Occipital lobe (tissue), 2 donors: ENCODE results near the gene PTPRN2. TPM values are rescaled to one million over a fixed set of nuclear protein-coding genes. Genes with fewer than 3 reads are reported as not detected.

Experiments
- DNase-seq: peaks from one replicate; lab custom pipeline; 2025; lab: John Stamatoyannopoulos, UW
- total RNA-seq: library from RNA; depleted of rRNA; stranded (reverse); fragments of >200 nt; gene quantifications from one replicate; pipeline ENCODE4 v1.2.3, GENCODE V29; 2014

Gene PTPRN2
- total RNA-seq, 1 donor from 2014 or later, result 62.2 TPM

DNA sequence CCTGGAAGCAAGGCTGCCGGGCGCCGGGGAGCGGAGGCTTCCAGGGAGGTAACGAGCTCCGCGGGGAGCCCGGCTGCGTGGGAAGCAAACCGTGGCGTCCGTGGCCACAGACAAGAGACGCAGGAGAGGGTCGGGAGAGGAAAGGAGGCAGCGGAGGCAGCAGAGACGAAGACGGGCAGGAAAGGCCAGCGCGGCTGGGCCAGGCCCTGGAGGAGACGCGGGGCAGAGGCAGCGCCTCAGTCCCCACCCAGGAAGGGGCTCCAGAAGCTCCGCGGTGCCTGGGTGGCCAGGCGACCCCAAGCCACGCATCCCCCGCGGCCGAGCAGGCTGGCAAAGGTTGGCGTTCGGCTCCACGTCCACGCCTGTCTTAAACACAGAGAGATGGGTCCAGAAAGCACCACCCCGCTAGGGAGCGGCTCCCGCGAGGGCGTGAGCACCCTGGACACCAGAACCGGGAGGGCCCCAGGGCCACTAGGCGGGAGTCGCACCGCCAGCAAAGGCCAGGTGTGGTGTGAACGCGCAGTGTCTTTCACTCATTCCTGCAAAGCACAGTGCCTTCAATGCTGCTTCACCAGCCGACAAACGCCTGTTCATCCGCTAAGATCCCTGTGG is 97.3 kb downstream of the PTPRN2 start:
- no peak for DNase-seq

- no peak for DNase-seq
These were observed 98.0 kb downstream of the PTPRN2 start for GRCh38 chr7:158489462-158490155.

- DNase-seq, result no peak
These were observed 99.2 kb downstream of the PTPRN2 start for GRCh38 chr7:158488181-158488971.

DNA sequence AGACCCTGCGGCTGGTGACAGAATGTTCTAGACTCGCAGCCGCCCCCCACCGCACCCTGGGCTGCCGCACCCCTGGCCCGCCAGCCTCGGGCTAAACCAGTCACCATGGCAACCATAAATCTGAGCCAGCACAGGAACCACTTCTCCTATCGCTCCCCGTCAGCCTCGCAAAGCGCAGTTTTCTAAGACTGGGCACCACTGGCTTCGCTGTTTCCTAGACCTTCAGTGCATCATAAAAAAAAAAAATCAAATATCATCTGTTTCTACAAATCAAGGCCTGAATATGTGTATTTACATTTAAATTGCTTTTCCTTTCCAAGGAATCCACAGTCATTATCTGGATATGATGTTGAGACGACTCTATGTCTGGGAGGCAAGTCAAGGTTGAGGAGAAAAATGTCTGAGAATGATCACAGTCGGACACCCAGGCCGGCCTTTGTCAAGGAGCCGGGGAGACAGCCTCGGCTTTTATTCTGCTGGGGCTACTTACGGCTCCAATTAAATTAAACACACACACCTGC is 99.9 kb downstream of the PTPRN2 start:
- DNase-seq, result no peak

DNA sequence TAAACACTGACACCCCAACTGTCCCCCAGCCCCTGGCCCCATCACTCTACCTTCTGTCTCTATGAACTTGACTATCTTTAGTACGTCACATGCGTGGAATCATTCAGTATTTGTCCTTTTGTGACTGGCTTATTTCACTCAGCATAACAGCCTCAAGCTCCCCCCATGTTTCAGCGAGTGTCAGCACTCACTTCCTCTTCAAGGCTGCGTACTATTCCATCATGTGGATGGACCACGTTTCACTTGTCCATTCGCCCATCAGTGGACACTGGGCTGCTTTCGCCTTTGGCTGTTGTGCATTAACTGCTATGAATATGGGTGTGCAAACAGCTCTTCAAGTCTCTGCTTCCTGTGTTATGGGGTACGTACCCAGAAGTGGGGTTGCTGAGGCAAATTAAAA is 100.7 kb downstream of the PTPRN2 start:
- DNase-seq, result no peak

DNA sequence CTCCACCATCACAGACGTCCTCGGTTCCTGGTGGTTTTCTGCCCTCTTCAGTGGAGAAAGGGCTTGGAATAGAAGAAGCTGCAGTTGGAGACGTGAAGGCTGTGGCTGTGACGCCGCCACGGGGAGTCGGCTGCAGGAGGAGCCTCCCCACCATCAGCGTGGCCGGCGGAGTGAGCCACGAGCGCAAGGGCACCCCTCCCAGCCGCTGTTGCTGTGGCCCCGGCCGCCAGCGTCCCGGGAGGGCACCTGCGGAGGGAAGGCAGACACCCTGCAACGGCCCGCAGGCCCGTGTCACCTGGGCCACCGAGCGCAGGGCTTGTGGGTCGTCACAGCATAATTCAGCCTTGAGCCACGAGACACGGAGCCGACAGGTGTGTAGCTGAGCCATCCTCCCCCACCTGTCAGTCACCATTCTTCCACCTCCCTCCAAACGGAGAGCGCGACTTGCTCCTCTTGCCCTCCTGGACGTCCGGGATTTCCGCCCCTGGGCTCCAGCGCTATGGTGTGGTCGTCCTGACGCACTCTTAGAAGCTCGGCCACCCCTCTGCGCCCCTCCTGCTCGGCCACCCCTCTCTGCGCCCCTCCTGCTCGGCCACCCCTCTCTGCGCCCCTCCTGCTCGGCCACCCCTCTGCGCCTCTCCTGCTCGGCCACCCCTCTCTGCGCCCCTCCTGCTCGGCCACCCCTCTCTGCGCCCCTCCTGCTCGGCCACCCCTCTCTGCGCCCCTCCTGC is 102.7 kb downstream of the PTPRN2 start:
- DNase-seq, result no peak

- no peak for DNase-seq
These were observed 105.1 kb downstream of the PTPRN2 start for GRCh38 chr7:158482480-158482879.

DNA sequence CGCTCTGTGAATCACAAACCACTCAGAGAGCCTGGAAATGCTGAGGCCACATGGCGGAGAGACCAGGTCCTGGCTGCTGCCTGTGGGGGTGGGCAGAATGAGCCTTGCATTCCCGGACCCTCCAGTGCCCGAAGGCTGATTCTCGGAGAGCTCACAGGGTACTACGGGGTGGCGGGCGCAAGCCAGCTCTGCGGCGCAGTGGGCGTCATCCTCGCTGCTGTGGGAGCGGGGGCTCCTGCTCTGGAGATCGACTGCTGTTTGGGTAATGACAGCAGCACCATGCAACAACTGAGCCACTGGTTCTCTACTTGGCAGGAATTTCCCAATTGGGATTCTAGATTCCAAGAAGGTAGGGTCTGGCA is 108.0 kb downstream of the PTPRN2 start:
- no peak for DNase-seq

DNA sequence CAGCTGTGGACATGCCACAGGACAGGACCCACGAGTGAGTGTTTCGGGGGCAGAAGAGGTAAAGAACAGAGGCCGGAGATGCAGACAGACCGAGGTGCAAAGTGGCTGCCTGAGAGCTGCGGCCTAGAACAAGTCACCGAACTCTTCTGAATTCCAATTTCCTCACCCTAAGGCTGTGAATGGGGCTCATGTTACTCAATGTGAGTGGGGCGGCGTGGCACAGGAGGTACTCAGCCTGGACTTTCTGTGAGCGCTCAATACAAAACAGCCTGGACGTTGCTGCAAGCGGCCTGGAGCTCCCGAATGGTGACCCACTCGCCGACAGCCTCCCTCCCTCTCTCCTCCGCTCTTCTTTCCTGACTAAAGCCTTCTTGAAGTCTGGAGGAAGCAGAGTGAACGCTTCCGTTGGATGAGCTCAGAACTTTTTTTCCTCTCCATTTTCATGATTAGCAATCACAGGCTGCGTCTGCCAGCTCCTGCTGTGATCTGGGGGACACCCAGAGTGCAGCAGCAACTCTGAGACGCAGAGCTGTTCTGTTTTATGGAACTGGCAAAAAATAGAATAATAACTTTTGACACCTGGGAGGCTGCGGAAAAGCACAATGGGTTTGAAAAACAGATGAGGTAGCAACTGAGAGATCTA is 108.5 kb downstream of the PTPRN2 start:
- DNase-seq, result no peak

GRCh38 chr7:158477866-158478265 is 109.8 kb downstream of the PTPRN2 start:
- DNase-seq, result no peak

- peak; percentile 40 for DNase-seq
These were observed 111.2 kb downstream of the PTPRN2 start for GRCh38 chr7:158476331-158476932.

- no peak for DNase-seq
These were observed 112.0 kb downstream of the PTPRN2 start for GRCh38 chr7:158475679-158476052.

GRCh38 chr7:158475036-158475678 is 112.5 kb downstream of the PTPRN2 start:
- no peak for DNase-seq

GRCh38 chr7:158474488-158474887 is 113.1 kb downstream of the PTPRN2 start:
- no peak for DNase-seq

DNA sequence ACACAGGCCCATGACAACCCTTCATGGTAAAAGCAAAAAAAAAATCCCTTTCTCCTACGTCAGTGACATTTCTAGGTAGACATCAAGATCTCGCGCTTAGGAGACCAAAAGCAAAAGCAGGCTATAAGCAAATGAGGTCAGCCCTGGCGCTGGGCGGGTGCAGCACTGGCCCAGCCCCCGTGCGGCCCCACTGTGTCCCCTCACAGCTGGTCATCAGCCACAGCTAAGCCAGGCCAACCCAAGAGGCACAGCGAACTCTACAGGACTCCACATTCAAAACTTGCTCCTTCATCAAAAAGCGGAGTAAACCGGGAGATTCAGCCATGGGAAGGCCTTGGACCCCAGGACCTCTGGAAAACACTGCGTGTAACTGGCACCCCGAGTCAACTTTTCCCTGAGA is 113.7 kb downstream of the PTPRN2 start:
- no peak for DNase-seq

GRCh38 chr7:158473221-158473620 is 114.4 kb downstream of the PTPRN2 start:
- DNase-seq, result no peak

- DNase-seq, result no peak
These were observed 115.0 kb downstream of the PTPRN2 start for GRCh38 chr7:158472596-158472995.

GRCh38 chr7:158471716-158472115 is 115.9 kb downstream of the PTPRN2 start:
- no peak for DNase-seq

GRCh38 chr7:158470336-158470735 is 117.3 kb downstream of the PTPRN2 start:
- DNase-seq, result no peak

- DNase-seq, result no peak
These were observed 118.1 kb downstream of the PTPRN2 start for GRCh38 chr7:158469396-158470051.
